HAP-1 (cell line): Measurements from ENCODE around the gene STPG4.

Source experiments
- DNase-seq, 2 experiments: peaks; one replicate each; pipeline ENCODE4 v3.0.0-alpha.2; 2016 to 2020; ENCODE audit warnings: low spot score in 2 of 2
- H3K27me3 ChIP-seq: fragments of 250-450 bp; sonication (Bioruptor Pico); 2 replicates; pipeline ENCODE4 v1.5.1; 2020; ENCODE audit warnings: low read depth, mild to moderate bottlenecking, moderate library complexity
- H3K36me3 ChIP-seq: fragments of 250-450 bp; sonication (Bioruptor Pico); replicated peaks from 2 replicates; pipeline ENCODE4 v1.5.1; 2020; ENCODE audit warnings: mild to moderate bottlenecking
- H3K4me1 ChIP-seq: fragments of 250-450 bp; sonication (Bioruptor Pico); 2 replicates; pipeline ENCODE4 v1.5.1; 2020; ENCODE audit warnings: mild to moderate bottlenecking
- H3K4me3 ChIP-seq: fragments of 250-450 bp; sonication (Bioruptor Pico); 2 replicates; pipeline ENCODE4 v1.5.1; 2020; ENCODE audit warnings: mild to moderate bottlenecking, moderate library complexity
- H3K9me3 ChIP-seq: fragments of 250-450 bp; sonication (Bioruptor Pico); 2 replicates; pipeline ENCODE4 v1.5.1; 2020; ENCODE audit warnings: mild to moderate bottlenecking, moderate library complexity
- in situ Hi-C: fragments of 300-500 bp; cut with MboI; formaldehyde crosslinking; loops from 3 replicates; pipeline ENCODE4 v1.14.3; 2020; ENCODE audit warnings: low sequenced_read_pairs, inconsistent platforms, mixed read lengths

Gene STPG4

DNA sequence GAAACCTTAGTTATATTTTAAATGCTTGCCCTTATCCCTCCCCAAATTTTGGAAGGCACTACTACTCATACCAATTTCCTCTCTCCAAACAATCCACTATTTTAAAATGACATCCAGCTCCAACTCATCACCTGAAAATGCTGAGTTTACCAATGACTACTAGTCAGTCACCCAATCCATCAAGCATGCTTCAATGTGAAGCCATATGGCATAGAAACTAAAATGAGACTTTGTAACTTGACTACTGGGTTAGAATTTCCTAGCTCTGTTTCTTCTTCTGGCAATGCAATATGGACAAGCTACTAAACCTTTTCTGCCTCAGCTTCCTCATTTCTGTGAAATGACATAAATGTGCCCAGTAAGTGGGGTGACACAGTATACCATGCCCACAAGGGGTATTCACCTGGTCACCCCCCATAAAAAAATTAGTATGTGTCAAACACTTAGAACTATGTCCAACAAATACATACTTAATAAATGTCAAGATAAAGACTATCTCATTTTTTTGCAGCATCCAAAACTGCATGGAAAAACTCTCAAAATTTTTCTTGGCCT is 10.0 kb upstream of the STPG4 start:
- Histone ChIP-seq H3K27me3 (no peaks in the 10 kb centered on the region), H3K4me1 (peaks cover 1% of the 10 kb centered on the region), H3K9me3 (no peaks in the 10 kb centered on the region), H3K4me3 (no peak overlapping the region), H3K36me3 (peaks cover 88% of the 10 kb centered on the region)
- in situ Hi-C loops = no loop called here
- no peak for DNase-seq

- in situ Hi-C loops = no loop called here
- no peak overlapping the region for H3K4me3 ChIP-seq
- H3K36me3 ChIP-seq = peaks cover 84% of the 10 kb centered on the region
- no peaks in the 10 kb centered on the region for H3K9me3 ChIP-seq
- H3K4me1 ChIP-seq = no peaks in the 10 kb centered on the region
- no peaks in the 10 kb centered on the region for H3K27me3 ChIP-seq
- no peak for DNase-seq
Observed at GRCh38 chr2:47162780-47163179, 7.7 kb upstream of the STPG4 start.

- DNase-seq = no peak
- in situ Hi-C loops = no loop called here
- H3K36me3 ChIP-seq = peaks cover 74% of the 10 kb centered on the region
- no peaks in the 10 kb centered on the region for H3K4me1 ChIP-seq
- H3K9me3 ChIP-seq = no peaks in the 10 kb centered on the region
- H3K27me3 ChIP-seq = no peaks in the 10 kb centered on the region
- no peak overlapping the region for H3K4me3 ChIP-seq
Observed at GRCh38 chr2:47161475-47161874, 6.4 kb upstream of the STPG4 start.

DNA sequence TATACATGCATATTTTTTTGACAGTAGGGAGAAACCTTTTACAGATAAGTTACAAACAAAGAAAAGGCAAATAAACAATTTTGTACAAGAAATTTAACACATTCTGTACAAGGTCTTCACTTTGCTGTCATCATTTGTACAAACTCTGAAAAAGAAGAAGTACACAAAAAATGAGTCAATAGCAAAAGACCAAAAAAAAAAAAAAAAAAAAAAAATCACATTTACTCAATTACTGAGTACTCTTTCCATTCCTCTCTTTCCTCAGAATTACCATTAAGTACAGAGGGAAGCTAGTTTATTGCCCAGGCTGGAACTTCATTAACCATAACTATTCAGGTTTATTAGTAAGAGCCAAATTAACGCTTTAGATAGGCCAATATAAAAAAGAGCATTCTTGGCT is 5.6 kb upstream of the STPG4 start:
- in situ Hi-C loops = no loop called here
- DNase-seq = no peak
- H3K36me3 ChIP-seq = peaks cover 68% of the 10 kb centered on the region
- no peaks in the 10 kb centered on the region for H3K27me3 ChIP-seq
- H3K4me3 ChIP-seq = no peak overlapping the region
- H3K9me3 ChIP-seq = no peaks in the 10 kb centered on the region
- no peaks in the 10 kb centered on the region for H3K4me1 ChIP-seq

GRCh38 chr2:47160211-47160610 is 5.1 kb upstream of the STPG4 start:
- Histone ChIP-seq H3K4me3 (no peak overlapping the region), H3K36me3 (peaks cover 63% of the 10 kb centered on the region), H3K4me1 (no peaks in the 10 kb centered on the region), H3K9me3 (no peaks in the 10 kb centered on the region), H3K27me3 (no peaks in the 10 kb centered on the region)
- DNase-seq = no peak
- in situ Hi-C loops = no loop called here

DNA sequence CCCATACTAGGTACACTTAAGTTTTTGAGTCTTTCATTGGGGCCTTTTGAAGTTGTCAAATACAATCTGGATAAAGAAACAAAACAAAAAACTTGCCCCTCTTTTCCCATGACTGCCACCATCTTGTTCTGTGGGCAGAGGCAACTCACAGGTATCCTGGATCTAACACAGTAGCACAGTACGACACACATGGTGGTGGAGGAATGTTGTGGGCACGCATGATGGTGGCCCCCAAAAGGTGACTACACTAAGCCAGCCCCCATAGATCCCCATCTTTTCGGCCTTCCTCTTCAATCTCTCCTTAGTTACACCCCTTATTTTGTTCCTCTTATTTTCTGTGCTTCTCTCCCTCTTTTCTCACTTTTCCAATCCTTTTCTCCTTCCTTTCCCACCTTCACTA is 4.5 kb upstream of the STPG4 start:
- H3K27me3 ChIP-seq = no peaks in the 10 kb centered on the region
- no peak overlapping the region for H3K4me3 ChIP-seq
- H3K9me3 ChIP-seq = no peaks in the 10 kb centered on the region
- peaks cover 57% of the 10 kb centered on the region for H3K36me3 ChIP-seq
- in situ Hi-C loops = no loop called here
- H3K4me1 ChIP-seq = no peaks in the 10 kb centered on the region
- no peak for DNase-seq

GRCh38 chr2:47158576-47158975 is 3.5 kb upstream of the STPG4 start:
- H3K27me3 ChIP-seq = no peaks in the 10 kb centered on the region
- in situ Hi-C loops = no loop called here
- no peaks in the 10 kb centered on the region for H3K4me1 ChIP-seq
- peaks cover 54% of the 10 kb centered on the region for H3K36me3 ChIP-seq
- H3K9me3 ChIP-seq = no peaks in the 10 kb centered on the region
- no peak for DNase-seq
- H3K4me3 ChIP-seq = no peak overlapping the region

- H3K9me3 ChIP-seq = no peaks in the 10 kb centered on the region
- no peak for DNase-seq
- H3K27me3 ChIP-seq = no peaks in the 10 kb centered on the region
- peaks cover 6% of the 10 kb centered on the region for H3K36me3 ChIP-seq
- no peaks in the 10 kb centered on the region for H3K4me1 ChIP-seq
- in situ Hi-C loops = no loop called here
- H3K4me3 ChIP-seq = no peak overlapping the region
Observed at GRCh38 chr2:47152803-47153202, 2.3 kb downstream of the STPG4 start.

GRCh38 chr2:47150175-47150574 is 4.9 kb downstream of the STPG4 start:
- H3K9me3 ChIP-seq = no peaks in the 10 kb centered on the region
- H3K4me3 ChIP-seq = no peak overlapping the region
- peaks cover 6% of the 10 kb centered on the region for H3K36me3 ChIP-seq
- DNase-seq = no peak
- no peaks in the 10 kb centered on the region for H3K4me1 ChIP-seq
- in situ Hi-C loops = no loop called here
- H3K27me3 ChIP-seq = no peaks in the 10 kb centered on the region

GRCh38 chr2:47147021-47147420 is 8.1 kb downstream of the STPG4 start:
- H3K4me1 ChIP-seq = no peaks in the 10 kb centered on the region
- H3K9me3 ChIP-seq = no peaks in the 10 kb centered on the region
- H3K4me3 ChIP-seq = no peak overlapping the region
- H3K36me3 ChIP-seq = peaks cover 6% of the 10 kb centered on the region
- no peak for DNase-seq
- H3K27me3 ChIP-seq = no peaks in the 10 kb centered on the region
- in situ Hi-C loops = no loop called here

- H3K9me3 ChIP-seq = no peaks in the 10 kb centered on the region
- in situ Hi-C loops = no loop called here
- H3K36me3 ChIP-seq = peaks cover 6% of the 10 kb centered on the region
- no peaks in the 10 kb centered on the region for H3K27me3 ChIP-seq
- no peaks in the 10 kb centered on the region for H3K4me1 ChIP-seq
- no peak for DNase-seq
- H3K4me3 ChIP-seq = no peak overlapping the region
Observed at GRCh38 chr2:47145466-47145865, 9.6 kb downstream of the STPG4 start.

- DNase-seq = no peak
- Histone ChIP-seq H3K4me3 (no peak overlapping the region), H3K4me1 (no peaks in the 10 kb centered on the region), H3K9me3 (no peaks in the 10 kb centered on the region), H3K27me3 (no peaks in the 10 kb centered on the region), H3K36me3 (no peaks in the 10 kb centered on the region; the same call in 1 of the 2 replicates)
- in situ Hi-C loops = no loop called here
Observed at GRCh38 chr2:47141520-47141919, 13.6 kb downstream of the STPG4 start.

GRCh38 chr2:47134386-47135090 is 20.6 kb downstream of the STPG4 start:
- Histone ChIP-seq H3K36me3 (no peaks in the 10 kb centered on the region), H3K4me1 (no peaks in the 10 kb centered on the region), H3K4me3 (no peak overlapping the region), H3K27me3 (no peaks in the 10 kb centered on the region), H3K9me3 (no peaks in the 10 kb centered on the region)
- DNase-seq = no peak
- in situ Hi-C loops = no loop called here

DNA sequence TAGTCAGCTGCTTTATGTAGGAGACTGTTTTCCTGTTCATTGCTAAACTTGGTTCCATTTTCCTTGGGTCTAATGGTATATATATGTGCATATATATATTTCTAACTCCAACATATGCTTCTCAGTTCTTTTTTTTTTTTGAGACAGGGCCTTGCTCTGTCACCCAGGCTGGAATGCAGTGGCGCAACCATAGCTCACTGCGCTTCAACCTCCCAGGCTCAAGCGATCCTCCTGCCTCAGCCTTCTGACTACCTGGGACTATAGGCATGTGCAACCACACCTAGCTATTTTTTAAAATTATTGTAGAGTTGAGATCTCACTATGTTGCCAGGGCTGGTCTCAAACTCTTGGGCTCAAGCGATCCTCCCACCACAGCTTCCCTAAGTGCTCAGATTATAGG is 22.1 kb downstream of the STPG4 start:
- in situ Hi-C loops = no loop called here
- Histone ChIP-seq H3K9me3 (no peaks in the 10 kb centered on the region), H3K4me1 (no peaks in the 10 kb centered on the region), H3K27me3 (no peaks in the 10 kb centered on the region), H3K36me3 (no peaks in the 10 kb centered on the region), H3K4me3 (no peak overlapping the region)
- DNase-seq = no peak
